Measurements from ENCODE around the gene KCNK5.

The KCNK5 gene

GRCh38 chr6:39144481-39145173, 84.6 kb downstream of the KCNK5 start:
- Histone ChIP-seq H3K27me3 (no peaks in the 10 kb centered on the region), H3K27ac (no peak overlapping the region)
- no peak for TF ChIP-seq Cebpa-rat (IDR thresholded peaks at IDR 0.05)

GRCh38 chr6:39143238-39143930, 85.9 kb downstream of the KCNK5 start:
- H4K20me1 ChIP-seq: no peaks in the 10 kb centered on the region
- no peak overlapping the region for H3K27ac ChIP-seq
- H3K4me2 ChIP-seq: no peak overlapping the region
- H3K4me3 ChIP-seq: no peak overlapping the region
- H3K9ac ChIP-seq: no peak overlapping the region
- no peaks in the 10 kb centered on the region for H3K36me3 ChIP-seq
- H3K9me3 ChIP-seq: peaks cover 7% of the 10 kb centered on the region
- TF ChIP-seq Cebpa-rat (IDR thresholded peaks at IDR 0.05): no peak
- no peaks in the 10 kb centered on the region for H3K4me1 ChIP-seq
- H3K27me3 ChIP-seq: no peaks in the 10 kb centered on the region

More at GRCh38 chr6:39144481-39145173, 84.6 kb downstream of the KCNK5 start:
- H3K4me1 ChIP-seq: no peaks in the 10 kb centered on the region
- no peaks in the 10 kb centered on the region for H4K20me1 ChIP-seq
- no peak overlapping the region for H3K9ac ChIP-seq
- no peaks in the 10 kb centered on the region for H3K36me3 ChIP-seq
- H3K4me2 ChIP-seq: no peak overlapping the region
- H3K9me3 ChIP-seq: peaks cover 7% of the 10 kb centered on the region
- H3K4me3 ChIP-seq: no peak overlapping the region

GRCh38 chr6:39140556-39141167, 88.6 kb downstream of the KCNK5 start:
- no peak for TF ChIP-seq Cebpa-rat (IDR thresholded peaks at IDR 0.05)
- Histone ChIP-seq H4K20me1 (no peaks in the 10 kb centered on the region), H3K27ac (no peak overlapping the region), H3K9ac (no peak overlapping the region), H3K27me3 (no peaks in the 10 kb centered on the region), H3K36me3 (no peaks in the 10 kb centered on the region), H3K4me2 (no peak overlapping the region), H3K9me3 (peaks cover 7% of the 10 kb centered on the region), H3K4me3 (no peak overlapping the region), H3K4me1 (no peaks in the 10 kb centered on the region)

All from BLaER1 (cell line).